K562 (cell line): ENCODE results near the gene PELI2. TPM values are rescaled to one million over a fixed set of nuclear protein-coding genes. Genes with fewer than 3 reads are reported as not detected.

Experiments used
- ATAC-seq: fragments of 200-7000 bp; cut with Tn5 transposase; 3 replicates; pipeline ENCODE4 v1.9.1; 2020; ENCODE audit warnings: moderate library complexity
- BruUV-seq: library from RNA; stranded (reverse); fragments of 400-500 nt; replicated peaks from 2 replicates; lab custom pipeline; 2021; lab: Mats Ljungman, UMichigan
- CTCF ChIA-PET: fragments of 300-600 bp; formaldehyde crosslinking; extraction: SDS; loops from one replicate; lab custom pipeline; 2021; ENCODE audit warnings: low intra/inter-chr PET ratio; lab: Yijun Ruan, JAX
- POLR2A ChIA-PET: fragments of 300-600, 350-650 bp; sonication (Branson Sonifier 250); formaldehyde crosslinking; extraction: SDS; loops from one replicate; lab custom pipeline; 2021; ENCODE audit warnings: antibody characterized with exemption, inconsistent platforms; lab: Yijun Ruan, JAX
- DNase-seq, 4 experiments: peaks; one replicate each; pipeline versions ENCODE4 v3.0.0 to v3.0.0-alpha.2; 2011 to 2018; ENCODE audit warnings: low spot score in 3 of 4, mixed read lengths in 3 of 4; ENCODE audit errors: extremely low read depth in 1 of 4
- FAIRE-seq: peaks from 2 replicates; lab custom pipeline; 2011; peaks lifted over from hg19 to GRCh38; lab: Jason Lieb, UNC
- H2AFZ ChIP-seq: 2 replicates; pipeline ENCODE4 v1.6.0; 2011; ENCODE audit warnings: low read depth, low read length, control low read depth, inconsistent platforms
- H3K27ac ChIP-seq: fragments of 200-600 bp; 3 replicates; pipeline ENCODE4 v1.8.0; 2011; ENCODE audit warnings: low read depth, mild to moderate bottlenecking, control low read depth, inconsistent platforms, low read length, moderate library complexity, mixed read lengths; ENCODE audit errors: extremely low read depth
- H3K27me3 ChIP-seq, 2 experiments: fragments of 300-600 bp in 1 of 2; 2 replicates in 1 of 2; 3 replicates in 1 of 2; pipeline versions ENCODE4 v1.6.0 to v1.8.0; 2011; ENCODE audit warnings: inconsistent platforms in 2 of 2, low read length in 2 of 2, mild to moderate bottlenecking in 1 of 2, mixed read lengths in 1 of 2, moderate library complexity in 1 of 2; ENCODE audit not compliant: control insufficient read depth in 2 of 2, insufficient read depth in 2 of 2
- H3K36me3 ChIP-seq: fragments of 300-600 bp; 3 replicates; pipeline ENCODE4 v1.8.0; 2011; ENCODE audit warnings: mild to moderate bottlenecking, low read length, inconsistent platforms; ENCODE audit not compliant: control insufficient read depth, insufficient read depth
- H3K4me1 ChIP-seq, 2 experiments: fragments of 200-600 bp in 1 of 2; replicated peaks in 1 of 2; 2 replicates in 1 of 2; 3 replicates in 1 of 2; pipeline versions ENCODE4 v1.5.1 to v1.8.0; 2011; ENCODE audit warnings: inconsistent platforms in 2 of 2, low read length in 2 of 2, mild to moderate bottlenecking in 1 of 2, mixed read lengths in 1 of 2, moderate library complexity in 1 of 2; ENCODE audit not compliant: control insufficient read depth in 2 of 2, insufficient read depth in 2 of 2
- H3K4me2 ChIP-seq: 2 replicates; pipeline ENCODE4 v1.6.1; 2011; ENCODE audit warnings: low read length, control low read depth, inconsistent platforms, mixed read lengths; ENCODE audit not compliant: insufficient read depth
- H3K4me3 ChIP-seq: fragments of 200-600 bp; sonication (generic), shearing (Covaris generic); 2 replicates; pipeline ENCODE4 v1.5.1; 2016; ENCODE audit warnings: control low read depth, inconsistent platforms
- H3K79me2 ChIP-seq: fragments of 200-600 bp; 3 replicates; pipeline ENCODE4 v1.8.0; 2011; ENCODE audit warnings: low read length, inconsistent platforms; ENCODE audit not compliant: control insufficient read depth, insufficient read depth
- H3K9ac ChIP-seq, 2 experiments: 2 replicates each; pipeline versions ENCODE4 v1.6.0 to v1.6.1; 2011; ENCODE audit warnings: low read depth in 2 of 2, low read length in 2 of 2, control low read depth in 1 of 2, inconsistent platforms in 1 of 2, mild to moderate bottlenecking in 1 of 2, mixed read lengths in 1 of 2; ENCODE audit not compliant: insufficient read depth in 1 of 2
- H3K9me1 ChIP-seq: one replicate; pipeline ENCODE4 v1.6.0; 2011; ENCODE audit warnings: inconsistent platforms, mild to moderate bottlenecking, low read length, moderate library complexity; ENCODE audit not compliant: control insufficient read depth, insufficient read depth
- H3K9me3 ChIP-seq: replicated peaks from 2 replicates; pipeline ENCODE4 v1.5.1; 2011; ENCODE audit warnings: low read depth, low read length, inconsistent platforms; ENCODE audit not compliant: control insufficient read depth, insufficient read depth
- H4K20me1 ChIP-seq: replicated peaks from 2 replicates; pipeline ENCODE4 v1.6.1; 2011; ENCODE audit warnings: low read length, inconsistent platforms, mixed read lengths; ENCODE audit not compliant: control insufficient read depth, insufficient read depth
- BHLHE40 ChIP-seq: IDR thresholded peaks from 2 replicates; pipeline ENCODE4 v1.6.1; 2011; ENCODE audit warnings: low read length, improper control_type of control experiment
- CBFA2T2 ChIP-seq: fragments of 450-650 bp; conservative IDR thresholded peaks from 2 replicates; pipeline ENCODE4 v1.6.1; 2017; ENCODE audit warnings: mild to moderate bottlenecking
- CBFA2T3 ChIP-seq: fragments of 450-650 bp; IDR thresholded peaks from 2 replicates; pipeline ENCODE4 v1.6.1; 2017
- ILK ChIP-seq: fragments of 450-650 bp; IDR thresholded peaks from 2 replicates; pipeline ENCODE4 v1.6.1; 2016; ENCODE audit warnings: missing genetic modification characterization, low read depth, mild to moderate bottlenecking, missing compliant biosample characterization, moderate library complexity, borderline replicate concordance
- L3MBTL2 ChIP-seq: fragments of 450-650 bp; IDR thresholded peaks from 2 replicates; pipeline ENCODE4 v1.6.1; 2016; ENCODE audit warnings: mild to moderate bottlenecking, moderate library complexity
- MEIS2 ChIP-seq: fragments of 450-650 bp; IDR thresholded peaks from 2 replicates; pipeline ENCODE4 v1.6.1; 2014; ENCODE audit warnings: mild to moderate bottlenecking; ENCODE audit not compliant: partially characterized antibody
- NRF1 ChIP-seq, 2 experiments: fragments of 450-650 bp; IDR thresholded peaks in 1 of 2; conservative IDR thresholded peaks in 1 of 2; 2 replicates each; pipeline ENCODE4 v1.6.1; 2014; ENCODE audit warnings: mild to moderate bottlenecking in 2 of 2
- TEAD4 ChIP-seq, 2 experiments: sonication (generic) in 1 of 2; formaldehyde crosslinking in 1 of 2; IDR thresholded peaks; 2 replicates each; pipeline versions ENCODE4 v1.6.1 to v1.8.0; 2012 to 2022; ENCODE audit warnings: borderline replicate concordance in 1 of 2, inconsistent platforms in 1 of 2, low read length in 1 of 2, mild to moderate bottlenecking in 1 of 2, missing genetic modification reagents in 1 of 2
- ZFPM2 ChIP-seq: fragments of 250-450 bp; sonication (Bioruptor Pico); IDR thresholded peaks from 2 replicates; pipeline ENCODE4 v1.5.1; 2022; ENCODE audit warnings: mild to moderate bottlenecking
- ZNF384 ChIP-seq: IDR thresholded peaks from 2 replicates; pipeline ENCODE4 v1.6.1; 2012; ENCODE audit warnings: low read depth, low read length, improper control_type of control experiment
- ZNF561 ChIP-seq: fragments of 450-650 bp; formaldehyde crosslinking; conservative IDR thresholded peaks from 2 replicates; pipeline ENCODE4 v1.4.0; 2020; ENCODE audit warnings: mild to moderate bottlenecking, moderate library complexity
- ZNF57 ChIP-seq: fragments of 450-650 bp; formaldehyde crosslinking; IDR thresholded peaks from 2 replicates; pipeline ENCODE4 v1.4.0; 2020; ENCODE audit warnings: mild to moderate bottlenecking, moderate library complexity
- ZNF76 ChIP-seq: fragments of 250-450 bp; sonication (Bioruptor Pico); IDR thresholded peaks from 2 replicates; pipeline ENCODE4 v1.4.0; 2020; ENCODE audit warnings: mild to moderate bottlenecking, moderate library complexity, borderline replicate concordance
- WGBS: fragments of 100-300 bp; shearing (Covaris generic); methylation state at CpG from one replicate; pipeline ENCODE4 v1.1.6; 2016; ENCODE audit warnings: low coverage, mixed read lengths; ENCODE audit not compliant: insufficient coverage; ENCODE audit errors: missing lambda C conversion rate; 5-methylcytosine and 5-hydroxymethylcytosine counted together
- in situ Hi-C: fragments of 300-500 bp; cut with MboI; formaldehyde crosslinking; loops from 4 replicates; pipeline ENCODE4 v1.15.0; 2018; ENCODE audit warnings: inconsistent platforms, mixed read lengths
- intact Hi-C: fragments of 100-400 bp; cut with micrococcal nuclease; formaldehyde crosslinking; loops from 2 replicates; pipeline ENCODE4 v1.14.2; 2022
- polyA plus RNA-seq, 8 experiments: library from polyadenylated mRNA; depleted of rRNA in 4 of 8; stranded (reverse) in 5 of 8; unstranded in 3 of 8; fragments of >200 nt; fragmentation: Nextera tagmentation in 2 of 8; fragmentation: Illumina TruSeq in 1 of 8; extraction: Ambion mirVana in 2 of 8; extraction: Trizol in 1 of 8; gene quantifications; 2 replicates each; pipeline versions ENCODE4 v1.2.1 to v1.2.3, GENCODE V29; 2011 to 2014; ENCODE audit warnings: inconsistent platforms in 1 of 8, missing spikeins in 1 of 8
- total RNA-seq, 7 experiments: library from RNA; depleted of rRNA in 6 of 7; stranded (reverse); fragments of >200 nt in 6 of 7; fragmentation: Illumina TruSeq in 2 of 7; extraction: Trizol in 2 of 7; gene quantifications; 2 replicates each; pipeline versions ENCODE4 v1.2.1 to v1.2.3, GENCODE V29; 2011 to 2021; ENCODE audit warnings: low replicate concordance in 1 of 7
- TF ChIP-seq, protein P1 (sequence below): sonication (generic); formaldehyde crosslinking; IDR thresholded peaks from 2 replicates; pipeline ENCODE4 v1.8.0; 2022; ENCODE audit warnings: missing genetic modification reagents, mild to moderate bottlenecking, moderate library complexity, borderline replicate concordance
- TF ChIP-seq, protein P2 (sequence below): fragments of 450-650 bp; IDR thresholded peaks from 2 replicates; pipeline ENCODE4 v1.6.1; 2016

PELI2 gene
- total and polyA plus RNA-seq, 9 of the 15 experiments (the other 6 are each of a cell fraction or from before 2014, with no cell fraction given), result 0.20 to 1.5 (median 0.44) TPM

GRCh38 chr14:56195223-56195622 is 77.0 kb downstream of the PELI2 start (continued):
- TF ChIP-seq ILK (tag) (no peak), ZFPM2 (CRISPR knock-in tag) (no peak)
- TF ChIP-seq, all 486 proteins: peak for 0

DNA sequence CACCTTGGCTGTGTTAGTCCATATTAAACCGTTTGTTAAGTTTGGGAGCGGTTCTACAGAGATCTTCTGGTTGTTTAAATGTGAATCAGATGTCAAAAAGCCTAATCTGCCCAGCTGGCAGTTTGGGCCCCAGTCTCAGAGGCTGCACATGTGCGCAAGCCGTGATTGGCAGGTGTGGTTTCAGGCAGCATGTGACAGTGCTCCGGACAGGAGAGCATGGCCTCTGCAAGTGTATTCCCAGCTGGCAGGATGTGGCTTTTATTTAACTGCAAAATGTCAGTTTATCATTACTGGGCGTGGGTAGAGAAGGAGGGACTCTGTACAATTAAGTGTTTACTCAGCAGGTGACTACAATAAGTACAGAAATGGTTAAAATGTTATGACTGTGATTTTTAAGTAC is 77.5 kb downstream of the PELI2 start:
- no peak for FAIRE-seq
- intact Hi-C loops, result no loop called here
- H2AFZ ChIP-seq, result peak overlapping the region; percentile 63
- TF ChIP-seq ZNF76 (CRISPR knock-in tag) (no peak), ZNF561 (CRISPR knock-in tag) (no peak), TEAD4 (IDR thresholded peaks at IDR 0.05; ENCODE audit: low read length) (peak; percentile 20; the same call in 1 of the 2 replicates), TEAD4 (CRISPR knock-in tag; IDR thresholded peaks at IDR 0.05; ENCODE audit: borderline replicate concordance) (no peak), CBFA2T3 (peak; percentile 55), ZNF384 (no peak), L3MBTL2 (peak; percentile 64), BHLHE40 (peak; percentile 81), MEIS2 (peak; percentile 65), NRF1 (conservative IDR thresholded peaks at IDR 0.05 in 1 of 2, IDR thresholded peaks at IDR 0.05 in 1 of 2) (peak; percentile 40 to 59; a peak in 2 of 4 replicates), CBFA2T2 (0 out of 2 replicates have a peak, but pooled peaks have one; percentile 20), ZNF57 (CRISPR knock-in tag) (no peak)
- TF ChIP-seq, protein P1, sequence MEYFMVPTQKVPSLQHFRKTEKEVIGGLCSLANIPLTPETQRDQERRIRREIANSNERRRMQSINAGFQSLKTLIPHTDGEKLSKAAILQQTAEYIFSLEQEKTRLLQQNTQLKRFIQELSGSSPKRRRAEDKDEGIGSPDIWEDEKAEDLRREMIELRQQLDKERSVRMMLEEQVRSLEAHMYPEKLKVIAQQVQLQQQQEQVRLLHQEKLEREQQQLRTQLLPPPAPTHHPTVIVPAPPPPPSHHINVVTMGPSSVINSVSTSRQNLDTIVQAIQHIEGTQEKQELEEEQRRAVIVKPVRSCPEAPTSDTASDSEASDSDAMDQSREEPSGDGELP (CRISPR knock-in tag), result peak; percentile 63; the same call in 1 of the 2 replicates
- TF ChIP-seq, protein P2, sequence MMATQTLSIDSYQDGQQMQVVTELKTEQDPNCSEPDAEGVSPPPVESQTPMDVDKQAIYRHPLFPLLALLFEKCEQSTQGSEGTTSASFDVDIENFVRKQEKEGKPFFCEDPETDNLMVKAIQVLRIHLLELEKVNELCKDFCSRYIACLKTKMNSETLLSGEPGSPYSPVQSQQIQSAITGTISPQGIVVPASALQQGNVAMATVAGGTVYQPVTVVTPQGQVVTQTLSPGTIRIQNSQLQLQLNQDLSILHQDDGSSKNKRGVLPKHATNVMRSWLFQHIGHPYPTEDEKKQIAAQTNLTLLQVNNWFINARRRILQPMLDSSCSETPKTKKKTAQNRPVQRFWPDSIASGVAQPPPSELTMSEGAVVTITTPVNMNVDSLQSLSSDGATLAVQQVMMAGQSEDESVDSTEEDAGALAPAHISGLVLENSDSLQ, result peak; percentile 89

More for the DNA sequence above, 77.5 kb downstream of the PELI2 start:
- ATAC-seq (peak; percentile 14; the same call in 1 of the 3 replicates), DNase-seq (no peak)
- Histone ChIP-seq H3K4me1 (peaks cover 0 to 27% of the 10 kb centered on the region in 2 experiments; a peak in 4 of 5 replicates), H3K27ac (no peak overlapping the region), H3K36me3 (no peaks in the 10 kb centered on the region), H3K79me2 (no peaks in the 10 kb centered on the region), H3K27me3 (no peaks in the 10 kb centered on the region), H4K20me1 (no peaks in the 10 kb centered on the region), H3K4me3 (no peak overlapping the region), H3K4me2 (no peak overlapping the region), H3K9me1 (no peaks in the 10 kb centered on the region), H3K9me3 (no peaks in the 10 kb centered on the region), H3K9ac (no peak overlapping the region)
- ChIA-PET POLR2A (interaction anchor here (1.2 to 2.5 kb wide), 2 partner anchors 10 to 13 kb away, joined by 3 to 7 read pairs; no protein-coding TSS in a partner anchor), CTCF (no interaction called here)
- 16% methylated on average over 6 of the region's 6 CpGs for WGBS
- BruUV-seq, result no TSS peak
- in situ Hi-C loops, result no loop called here
